K562 (cell line): ENCODE measurements around the gene VGLL4. TPM values are rescaled to one million over a fixed set of nuclear protein-coding genes. Genes with fewer than 3 reads are reported as not detected.

ENCODE experiments used
- ATAC-seq: fragments of 200-7000 bp; cut with Tn5 transposase; 3 replicates; pipeline ENCODE4 v1.9.1; 2020; ENCODE audit warnings: moderate library complexity
- BruUV-seq: library from RNA; stranded (reverse); fragments of 400-500 nt; replicated peaks from 2 replicates; lab custom pipeline; 2021; lab: Mats Ljungman, UMichigan
- CTCF ChIA-PET: fragments of 300-600 bp; formaldehyde crosslinking; extraction: SDS; loops from one replicate; lab custom pipeline; 2021; ENCODE audit warnings: low intra/inter-chr PET ratio; lab: Yijun Ruan, JAX
- POLR2A ChIA-PET: fragments of 300-600, 350-650 bp; sonication (Branson Sonifier 250); formaldehyde crosslinking; extraction: SDS; loops from one replicate; lab custom pipeline; 2021; ENCODE audit warnings: antibody characterized with exemption, inconsistent platforms; lab: Yijun Ruan, JAX
- DNase-seq, 4 experiments: peaks; one replicate each; pipeline versions ENCODE4 v3.0.0 to v3.0.0-alpha.2; 2011 to 2018; ENCODE audit warnings: low spot score in 3 of 4, mixed read lengths in 3 of 4; ENCODE audit errors: extremely low read depth in 1 of 4
- FAIRE-seq: peaks from 2 replicates; lab custom pipeline; 2011; peaks lifted over from hg19 to GRCh38; lab: Jason Lieb, UNC
- H2AFZ ChIP-seq: 2 replicates; pipeline ENCODE4 v1.6.0; 2011; ENCODE audit warnings: low read depth, low read length, control low read depth, inconsistent platforms
- H3K27ac ChIP-seq: fragments of 200-600 bp; 3 replicates; pipeline ENCODE4 v1.8.0; 2011; ENCODE audit warnings: low read depth, mild to moderate bottlenecking, control low read depth, inconsistent platforms, low read length, moderate library complexity, mixed read lengths; ENCODE audit errors: extremely low read depth
- H3K27me3 ChIP-seq, 2 experiments: fragments of 300-600 bp in 1 of 2; 2 replicates in 1 of 2; 3 replicates in 1 of 2; pipeline versions ENCODE4 v1.6.0 to v1.8.0; 2011; ENCODE audit warnings: inconsistent platforms in 2 of 2, low read length in 2 of 2, mild to moderate bottlenecking in 1 of 2, mixed read lengths in 1 of 2, moderate library complexity in 1 of 2; ENCODE audit not compliant: control insufficient read depth in 2 of 2, insufficient read depth in 2 of 2
- H3K36me3 ChIP-seq: fragments of 300-600 bp; 3 replicates; pipeline ENCODE4 v1.8.0; 2011; ENCODE audit warnings: mild to moderate bottlenecking, low read length, inconsistent platforms; ENCODE audit not compliant: control insufficient read depth, insufficient read depth
- H3K4me1 ChIP-seq, 2 experiments: fragments of 200-600 bp in 1 of 2; replicated peaks in 1 of 2; 2 replicates in 1 of 2; 3 replicates in 1 of 2; pipeline versions ENCODE4 v1.5.1 to v1.8.0; 2011; ENCODE audit warnings: inconsistent platforms in 2 of 2, low read length in 2 of 2, mild to moderate bottlenecking in 1 of 2, mixed read lengths in 1 of 2, moderate library complexity in 1 of 2; ENCODE audit not compliant: control insufficient read depth in 2 of 2, insufficient read depth in 2 of 2
- H3K4me2 ChIP-seq: 2 replicates; pipeline ENCODE4 v1.6.1; 2011; ENCODE audit warnings: low read length, control low read depth, inconsistent platforms, mixed read lengths; ENCODE audit not compliant: insufficient read depth
- H3K4me3 ChIP-seq: fragments of 200-600 bp; sonication (generic), shearing (Covaris generic); 2 replicates; pipeline ENCODE4 v1.5.1; 2016; ENCODE audit warnings: control low read depth, inconsistent platforms
- H3K79me2 ChIP-seq: fragments of 200-600 bp; 3 replicates; pipeline ENCODE4 v1.8.0; 2011; ENCODE audit warnings: low read length, inconsistent platforms; ENCODE audit not compliant: control insufficient read depth, insufficient read depth
- H3K9ac ChIP-seq, 2 experiments: 2 replicates each; pipeline versions ENCODE4 v1.6.0 to v1.6.1; 2011; ENCODE audit warnings: low read depth in 2 of 2, low read length in 2 of 2, control low read depth in 1 of 2, inconsistent platforms in 1 of 2, mild to moderate bottlenecking in 1 of 2, mixed read lengths in 1 of 2; ENCODE audit not compliant: insufficient read depth in 1 of 2
- H3K9me1 ChIP-seq: one replicate; pipeline ENCODE4 v1.6.0; 2011; ENCODE audit warnings: inconsistent platforms, mild to moderate bottlenecking, low read length, moderate library complexity; ENCODE audit not compliant: control insufficient read depth, insufficient read depth
- H3K9me3 ChIP-seq: replicated peaks from 2 replicates; pipeline ENCODE4 v1.5.1; 2011; ENCODE audit warnings: low read depth, low read length, inconsistent platforms; ENCODE audit not compliant: control insufficient read depth, insufficient read depth
- H4K20me1 ChIP-seq: replicated peaks from 2 replicates; pipeline ENCODE4 v1.6.1; 2011; ENCODE audit warnings: low read length, inconsistent platforms, mixed read lengths; ENCODE audit not compliant: control insufficient read depth, insufficient read depth
- CEBPZ ChIP-seq: fragments of 150-350 bp; IDR thresholded peaks from 2 replicates; pipeline ENCODE4 v1.6.1; 2014; ENCODE audit warnings: low read depth, mild to moderate bottlenecking, low read length, borderline replicate concordance
- HDAC8 ChIP-seq: fragments of 450-650 bp; IDR thresholded peaks from 2 replicates; pipeline ENCODE4 v1.6.1; 2016; ENCODE audit warnings: mild to moderate bottlenecking, missing genetic modification characterization, moderate library complexity, missing compliant biosample characterization
- HNRNPK ChIP-seq: fragments of 200-400 bp; formaldehyde crosslinking; IDR thresholded peaks from one replicate; pipeline ENCODE4 v1.6.1; 2018; ENCODE audit warnings: mild to moderate bottlenecking, low read depth, low read length; ENCODE audit not compliant: poor library complexity, severe bottlenecking
- KAT8 ChIP-seq: fragments of 450-650 bp; IDR thresholded peaks from 2 replicates; pipeline ENCODE4 v1.6.1; 2016; ENCODE audit warnings: low read depth, mild to moderate bottlenecking
- LARP7 ChIP-seq: fragments of 450-650 bp; IDR thresholded peaks from 2 replicates; pipeline ENCODE4 v1.6.1; 2016
- PKNOX1 ChIP-seq: fragments of 450-650 bp; IDR thresholded peaks from 2 replicates; pipeline ENCODE4 v1.6.1; 2016
- RB1 ChIP-seq: fragments of 450-650 bp; IDR thresholded peaks from 2 replicates; pipeline ENCODE4 v1.6.1; 2017; ENCODE audit warnings: low read depth, mild to moderate bottlenecking
- SAFB2 ChIP-seq: fragments of 200-400 bp; formaldehyde crosslinking; IDR thresholded peaks from 2 replicates; pipeline ENCODE4 v1.6.1; 2018; ENCODE audit warnings: borderline replicate concordance, low read length, low read depth, moderate library complexity; ENCODE audit not compliant: severe bottlenecking
- SMC3 ChIP-seq: conservative IDR thresholded peaks from 2 replicates; pipeline ENCODE4 v1.6.1; 2011; ENCODE audit warnings: low read depth, low read length, improper control_type of control experiment; ENCODE audit not compliant: insufficient read depth
- SRSF9 ChIP-seq: fragments of 200-400 bp; formaldehyde crosslinking; IDR thresholded peaks from 2 replicates; pipeline ENCODE4 v1.6.1; 2017; ENCODE audit warnings: low read depth, low read length, borderline replicate concordance
- THAP12 ChIP-seq: fragments of 250-450 bp; sonication (Bioruptor Pico); IDR thresholded peaks from 2 replicates; pipeline ENCODE4 v1.9.0; 2021; ENCODE audit warnings: mild to moderate bottlenecking, inconsistent platforms
- USF1 ChIP-seq: sonication (generic); formaldehyde crosslinking; IDR thresholded peaks from 2 replicates; pipeline ENCODE4 v1.9.0; 2022; ENCODE audit warnings: mild to moderate bottlenecking, missing genetic modification reagents
- WHSC1 ChIP-seq: IDR thresholded peaks from one replicate; pipeline ENCODE4 v1.6.1; 2012; ENCODE audit warnings: low read length, control low read depth, inconsistent platforms
- ZNF143 ChIP-seq: sonication (generic); formaldehyde crosslinking; IDR thresholded peaks from 2 replicates; pipeline ENCODE4 v1.9.0; 2022; ENCODE audit warnings: mild to moderate bottlenecking, missing genetic modification reagents
- ZNF561 ChIP-seq: fragments of 450-650 bp; formaldehyde crosslinking; conservative IDR thresholded peaks from 2 replicates; pipeline ENCODE4 v1.4.0; 2020; ENCODE audit warnings: mild to moderate bottlenecking, moderate library complexity
- ZNF830 ChIP-seq: fragments of 250-450 bp; sonication (Bioruptor Pico); IDR thresholded peaks from 2 replicates; pipeline ENCODE4 v1.5.0; 2021; ENCODE audit warnings: mild to moderate bottlenecking
- WGBS: fragments of 100-300 bp; shearing (Covaris generic); methylation state at CpG from one replicate; pipeline ENCODE4 v1.1.6; 2016; ENCODE audit warnings: low coverage, mixed read lengths; ENCODE audit not compliant: insufficient coverage; ENCODE audit errors: missing lambda C conversion rate; 5-methylcytosine and 5-hydroxymethylcytosine counted together
- in situ Hi-C: fragments of 300-500 bp; cut with MboI; formaldehyde crosslinking; loops from 4 replicates; pipeline ENCODE4 v1.15.0; 2018; ENCODE audit warnings: inconsistent platforms, mixed read lengths
- intact Hi-C: fragments of 100-400 bp; cut with micrococcal nuclease; formaldehyde crosslinking; loops from 2 replicates; pipeline ENCODE4 v1.14.2; 2022
- polyA plus RNA-seq, 8 experiments: library from polyadenylated mRNA; depleted of rRNA in 4 of 8; stranded (reverse) in 5 of 8; unstranded in 3 of 8; fragments of >200 nt; fragmentation: Nextera tagmentation in 2 of 8; fragmentation: Illumina TruSeq in 1 of 8; extraction: Ambion mirVana in 2 of 8; extraction: Trizol in 1 of 8; gene quantifications; 2 replicates each; pipeline versions ENCODE4 v1.2.1 to v1.2.3, GENCODE V29; 2011 to 2014; ENCODE audit warnings: inconsistent platforms in 1 of 8, missing spikeins in 1 of 8
- total RNA-seq, 7 experiments: library from RNA; depleted of rRNA in 6 of 7; stranded (reverse); fragments of >200 nt in 6 of 7; fragmentation: Illumina TruSeq in 2 of 7; extraction: Trizol in 2 of 7; gene quantifications; 2 replicates each; pipeline versions ENCODE4 v1.2.1 to v1.2.3, GENCODE V29; 2011 to 2021; ENCODE audit warnings: low replicate concordance in 1 of 7

Gene VGLL4
- total and polyA plus RNA-seq, 9 of the 15 experiments (the other 6 are each of a cell fraction or from before 2014, with no cell fraction given), result 0.27 to 10.9 (median 8.6) TPM

DNA sequence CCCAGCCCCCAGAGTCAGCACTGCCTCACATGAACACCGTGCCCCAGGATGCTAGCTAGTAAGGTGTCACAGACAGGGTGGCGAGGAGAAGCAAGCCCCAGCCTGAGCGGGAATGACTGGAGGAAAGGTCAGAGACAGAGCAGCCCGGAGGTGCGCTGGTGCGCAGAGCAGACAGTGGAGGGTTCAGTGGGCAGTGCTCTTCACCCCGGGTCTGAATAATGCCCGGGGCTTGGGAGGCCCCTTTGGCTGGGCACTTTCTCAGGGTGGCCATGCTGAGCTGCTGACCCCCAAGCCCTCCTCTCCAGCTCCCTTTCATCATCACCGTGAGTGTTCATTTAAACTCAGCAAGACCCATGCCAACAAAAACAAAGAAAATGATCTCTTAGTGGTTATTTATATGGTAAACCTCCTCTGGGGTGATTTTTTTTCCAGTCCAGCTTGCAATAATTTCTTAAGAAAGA lies 110.8 kb downstream of the VGLL4 start:
- no TSS peak for BruUV-seq
- Histone ChIP-seq H3K9me1 (no peaks in the 10 kb centered on the region), H3K9me3 (no peaks in the 10 kb centered on the region), H3K27me3 (no peaks in the 10 kb centered on the region), H4K20me1 (no peaks in the 10 kb centered on the region; the same call in 1 of the 2 replicates), H3K4me3 (no peak overlapping the region), H3K4me1 (peaks cover 0 to 4% of the 10 kb centered on the region in 2 experiments; a peak in 2 of 5 replicates), H3K36me3 (no peaks in the 10 kb centered on the region; the same call in 2 of the 3 replicates), H3K4me2 (no peak overlapping the region), H3K27ac (no peak overlapping the region), H3K79me2 (no peaks in the 10 kb centered on the region), H3K9ac (peak overlapping the region in 1 of 2 experiments; percentile 48; a peak in 1 of 4 replicates), H2AFZ (no peak overlapping the region)
- FAIRE-seq, result no peak
- WGBS, result 62% methylated on average over 9 of the region's 9 CpGs
- in situ Hi-C loops (no loop called here), intact Hi-C loops (no loop called here)
- CTCF ChIA-PET, result no interaction called here
- no peak for ATAC-seq
- no peak for DNase-seq
- POLR2A ChIA-PET, result no interaction called here
- no peak for TF ChIP-seq HNRNPK
- TF ChIP-seq KAT8, result no peak
- TF ChIP-seq WHSC1, result no peak
- no peak for TF ChIP-seq ZNF561
- no peak for TF ChIP-seq RB1
- TF ChIP-seq SAFB2, result no peak
- TF ChIP-seq SRSF9, result no peak
- TF ChIP-seq CEBPZ, result no peak
- no peak for TF ChIP-seq ZNF143
- TF ChIP-seq USF1 (CRISPR knock-in tag), result no peak
- TF ChIP-seq ZNF830 (CRISPR knock-in tag), result no peak
- TF ChIP-seq HDAC8 (tag), result no peak
- no peak for TF ChIP-seq PKNOX1
- no peak for TF ChIP-seq THAP12
- no peak for TF ChIP-seq SMC3
- no peak for TF ChIP-seq LARP7
